HG03025 (cell line): Measurements from ENCODE around the gene PRMT5.
"Not testable (repeated sequence)": the region's sequence is repeated elsewhere in the genome, so short reads cannot be mapped to it uniquely, and the experiment has no call there.

Experiments used
- ATAC-seq: cut with Tn5 transposase; IDR thresholded peaks from one replicate; pipeline ENCODE4 v1.9.1; 2021; ENCODE audit warnings: mild to moderate bottlenecking, moderate library complexity; ENCODE audit not compliant: unreplicated experiment, low FRiP score

The PRMT5 gene

DNA sequence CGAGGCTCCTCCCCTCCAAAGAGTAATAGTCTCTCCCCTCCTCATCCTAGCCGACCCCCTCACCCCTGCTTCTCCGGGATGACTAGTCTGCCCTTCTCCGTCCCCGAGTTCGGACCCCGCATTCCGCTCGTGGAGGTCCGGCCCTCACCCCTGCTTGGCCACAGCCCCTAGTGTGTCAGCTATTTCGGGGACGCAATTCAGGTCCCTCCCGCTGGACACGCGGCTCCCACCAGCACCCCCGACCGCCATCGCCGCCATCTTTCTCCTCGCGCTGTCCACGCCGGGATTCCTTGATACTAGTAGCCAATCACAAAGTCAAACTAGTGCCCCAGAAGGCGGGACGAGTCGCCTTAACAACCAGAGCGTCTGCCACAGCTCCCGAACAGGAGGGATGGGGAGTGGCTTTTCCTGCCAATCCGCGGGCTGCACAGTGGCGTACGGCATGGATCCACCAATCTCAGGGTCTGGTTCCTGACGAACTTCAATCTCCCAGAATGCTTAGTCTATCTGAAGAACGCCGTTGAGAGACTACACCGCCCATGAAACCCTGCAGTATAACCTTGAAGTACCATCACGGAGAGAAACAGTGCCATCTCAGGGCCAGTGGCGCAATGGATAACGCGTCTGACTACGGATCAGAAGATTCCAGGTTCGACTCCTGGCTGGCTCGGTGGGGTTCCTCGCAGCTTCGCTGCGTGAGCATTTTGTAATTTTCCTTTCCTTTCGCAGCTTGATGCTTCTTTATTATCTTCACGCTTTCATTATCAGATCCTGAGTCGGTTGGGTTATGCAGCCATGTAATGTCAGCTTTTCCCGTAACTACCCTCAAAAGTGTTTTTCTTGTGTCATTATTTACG is at the start of gene PRMT5:
TSS of gene PRMT5 (minus strand) at position 273 of the 857 bp plus-strand sequence. CDS start at position 258, 15 bp downstream.
- ATAC-seq: peak; percentile 93

DNA sequence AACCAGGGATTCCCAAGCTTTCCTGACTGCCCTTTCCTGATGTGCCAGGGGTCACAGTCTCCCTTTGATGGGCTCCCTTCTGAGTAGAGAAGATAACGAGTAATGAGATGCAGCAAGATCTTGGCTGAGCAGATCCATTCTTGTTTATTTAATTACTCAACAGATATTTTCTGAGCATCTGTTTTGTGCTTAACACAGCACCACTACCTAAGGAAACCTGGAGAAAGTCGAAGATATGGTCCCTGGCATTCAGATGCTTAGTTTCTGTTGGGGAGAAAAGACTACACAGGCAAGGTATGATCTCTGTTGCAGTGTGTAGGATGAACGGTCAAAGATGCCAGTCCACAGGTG is 49.3 kb upstream of the PRMT5 start:
- no peak for ATAC-seq

DNA sequence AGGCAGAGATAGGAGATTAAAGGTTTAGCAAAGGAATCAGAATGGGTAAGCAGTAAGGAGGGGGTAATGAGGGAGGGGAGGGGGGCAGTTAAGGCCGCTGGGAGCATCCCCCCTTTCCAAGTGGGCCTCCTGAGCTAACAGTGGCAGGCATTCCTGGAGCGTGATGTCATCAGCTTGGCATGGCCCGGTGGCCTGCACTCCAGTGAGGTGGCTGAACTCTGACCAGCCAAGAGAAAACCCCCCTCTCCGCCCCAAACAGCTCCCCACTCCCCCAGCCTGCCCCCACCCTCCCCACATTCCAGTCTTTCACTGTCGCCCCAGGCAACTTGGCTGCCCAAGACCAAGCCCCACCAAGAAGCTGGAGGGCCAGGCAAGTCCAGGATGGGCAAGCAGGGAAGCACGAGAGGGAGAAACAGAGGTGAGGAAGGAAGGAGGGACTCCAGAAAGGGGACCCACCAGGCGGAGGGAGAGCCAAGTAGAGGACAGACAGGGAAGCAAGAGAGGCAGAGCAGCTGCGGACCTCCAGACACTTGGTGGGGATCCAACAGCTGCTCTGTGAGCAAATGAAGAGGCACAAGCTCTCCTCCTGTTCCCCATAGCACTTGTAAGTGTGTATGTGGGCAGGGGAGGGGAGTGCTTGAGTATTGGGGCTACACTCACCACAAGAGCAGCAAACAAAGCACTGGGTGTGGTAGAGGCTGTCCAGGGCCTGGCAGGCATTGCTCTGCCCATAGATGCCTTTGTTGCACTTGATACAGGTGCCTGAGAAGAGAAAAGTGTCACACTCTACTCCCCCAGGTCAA is 48.7 kb upstream of the PRMT5 start:
- ATAC-seq: no peak

DNA sequence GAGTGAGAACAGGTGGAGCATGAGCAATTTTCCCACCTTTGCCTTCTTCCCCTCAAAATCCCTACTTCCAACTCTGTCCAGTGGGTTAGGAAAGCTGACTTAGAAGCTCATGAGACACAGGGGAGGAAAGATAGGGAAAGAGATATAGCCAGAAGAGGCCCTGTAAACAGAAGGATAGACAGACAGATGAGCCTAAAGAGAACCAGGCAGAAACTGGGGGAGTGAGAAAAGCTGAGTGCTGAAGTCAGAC is 48.2 kb upstream of the PRMT5 start:
- no peak for ATAC-seq

DNA sequence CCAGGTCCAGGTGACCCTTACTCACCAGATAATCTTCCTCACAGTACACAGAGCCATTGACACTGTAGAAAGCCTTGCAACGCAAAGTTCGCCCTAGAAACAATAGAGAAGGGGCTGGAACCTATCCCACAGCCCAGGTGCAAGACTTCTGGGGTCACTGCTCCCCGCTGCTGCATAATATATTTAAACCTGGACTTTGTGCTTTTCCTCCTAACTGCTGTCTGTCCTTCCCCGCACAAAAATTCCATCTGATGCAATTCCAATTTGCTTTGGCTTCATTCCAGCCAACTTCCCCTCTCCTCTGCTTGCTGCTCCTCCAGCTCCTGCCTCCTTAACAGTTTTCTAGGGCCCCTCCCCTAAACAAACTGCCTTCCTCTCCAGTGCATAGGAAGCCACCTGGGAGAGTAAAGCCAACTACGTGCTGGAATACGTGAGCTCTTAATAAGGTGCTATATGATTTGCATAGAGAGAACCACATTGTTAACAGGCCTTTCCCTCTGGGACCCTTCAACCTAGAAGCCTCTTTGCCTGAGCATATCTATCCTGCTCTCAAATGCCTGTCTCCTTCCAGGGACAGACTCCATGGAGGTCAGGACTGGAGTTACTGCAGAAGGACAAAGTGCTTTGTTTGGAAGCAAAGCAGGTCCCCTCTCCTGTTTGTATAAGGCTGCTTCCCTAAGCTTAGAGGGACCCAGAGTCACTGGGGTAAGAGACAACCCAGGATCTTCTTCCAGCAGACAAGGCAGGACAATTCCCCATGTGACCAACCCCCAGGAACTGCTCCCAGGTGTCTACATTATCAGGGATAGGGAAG is 47.7 kb upstream of the PRMT5 start:
- no peak for ATAC-seq

DNA sequence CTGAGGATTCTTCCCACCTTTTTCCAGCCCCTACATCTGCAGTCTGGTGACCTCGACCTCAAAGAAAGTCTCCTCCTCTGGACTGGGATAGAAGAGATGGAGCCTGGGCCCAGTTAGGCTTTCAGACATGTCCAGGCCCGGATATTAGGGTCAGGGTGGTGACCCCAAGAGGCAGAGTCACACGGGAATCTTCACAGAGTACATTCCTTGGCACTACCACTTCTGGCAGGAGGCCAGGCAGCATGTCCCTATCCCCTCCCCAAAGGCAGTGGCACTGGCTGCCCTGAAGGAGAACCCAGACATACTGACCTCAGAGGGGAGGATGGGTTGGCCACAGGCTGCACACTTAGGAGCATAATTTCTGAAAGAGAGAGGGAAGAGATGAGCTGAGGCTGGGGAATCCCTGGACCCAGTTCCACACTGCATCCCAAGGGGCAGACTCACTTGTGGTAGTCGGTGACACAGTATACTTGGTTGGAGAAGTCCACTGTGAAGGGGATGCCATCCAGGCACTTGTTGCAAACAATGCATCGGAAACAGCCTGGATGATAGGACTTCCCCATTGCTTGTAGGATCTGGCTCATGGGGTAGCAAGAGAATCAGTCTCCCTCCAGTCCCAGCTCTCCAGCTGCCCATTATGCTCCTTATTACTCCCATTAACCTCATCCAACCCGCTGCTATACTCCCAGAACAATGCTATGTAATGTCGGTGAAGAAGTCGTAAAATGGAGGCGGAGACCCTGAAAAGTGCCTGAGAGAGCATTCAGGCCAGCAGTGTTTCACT is 45.5 kb upstream of the PRMT5 start:
- ATAC-seq: no peak

DNA sequence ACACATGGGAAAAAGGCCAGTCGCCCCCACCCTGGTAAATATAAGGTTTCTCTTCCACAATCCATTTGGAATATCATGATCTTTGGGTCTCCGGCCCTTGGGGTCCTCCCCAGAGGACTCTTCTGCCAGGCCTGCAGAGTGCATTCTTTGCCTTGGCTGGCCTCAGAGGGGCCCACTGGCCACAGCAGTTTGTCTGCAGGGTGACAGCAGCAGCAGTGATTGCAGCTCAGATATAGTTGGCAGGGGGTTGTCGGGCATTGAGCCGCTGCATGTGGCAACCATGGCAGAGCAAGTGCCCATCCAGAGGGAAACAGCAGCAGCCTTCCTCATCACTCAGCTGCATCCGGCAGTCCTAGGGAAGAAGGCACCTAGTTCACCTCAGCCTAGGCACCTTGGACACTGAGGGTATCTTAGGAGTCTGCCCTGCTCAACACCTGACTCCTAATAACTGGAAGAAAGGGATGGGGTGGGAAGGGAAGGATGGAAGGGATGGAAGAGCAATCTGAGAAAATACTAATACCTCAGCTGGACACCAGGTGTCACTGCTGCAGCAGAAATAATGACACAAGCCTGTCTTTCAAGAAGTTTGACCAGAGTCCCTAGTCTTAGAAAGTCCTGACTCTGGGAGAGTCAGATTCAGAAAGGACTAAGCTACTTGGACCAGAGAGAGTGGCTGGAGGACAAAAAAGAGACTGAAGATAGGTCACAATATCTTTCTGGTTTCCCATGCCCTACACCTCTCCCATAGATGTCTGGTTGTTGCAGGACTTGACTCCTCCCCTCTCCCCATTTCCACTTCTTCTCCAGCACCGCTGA is 44.2 kb upstream of the PRMT5 start:
- no peak for ATAC-seq

DNA sequence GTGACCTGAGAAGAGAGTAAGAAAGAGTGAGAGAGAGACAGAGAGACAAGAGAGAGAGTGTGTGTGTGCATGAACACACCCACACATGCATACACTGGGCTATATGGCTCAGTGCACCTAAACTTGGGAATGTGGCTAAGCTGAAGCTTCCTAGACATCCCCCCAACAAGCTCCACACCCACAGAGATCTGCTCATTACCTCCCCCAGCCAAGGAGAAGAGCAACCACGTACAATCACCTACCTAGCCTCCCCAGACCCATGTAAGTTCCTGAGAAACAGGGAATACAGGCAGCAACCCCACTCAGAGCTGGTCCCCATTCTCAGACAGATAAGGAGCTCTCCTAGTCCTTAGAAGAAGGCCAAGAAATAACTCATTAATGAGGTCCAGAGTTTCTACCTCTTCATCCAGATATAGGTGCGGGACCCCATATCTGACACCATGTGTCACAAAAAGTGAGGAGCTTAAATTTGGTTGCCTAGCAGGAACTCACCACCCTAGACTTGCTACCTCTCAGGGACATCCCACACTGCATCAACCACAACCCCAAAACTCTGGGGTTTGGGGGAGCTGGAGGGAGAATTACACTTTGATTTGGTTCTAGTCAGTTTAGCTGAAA is 43.2 kb upstream of the PRMT5 start:
- no peak for ATAC-seq

DNA sequence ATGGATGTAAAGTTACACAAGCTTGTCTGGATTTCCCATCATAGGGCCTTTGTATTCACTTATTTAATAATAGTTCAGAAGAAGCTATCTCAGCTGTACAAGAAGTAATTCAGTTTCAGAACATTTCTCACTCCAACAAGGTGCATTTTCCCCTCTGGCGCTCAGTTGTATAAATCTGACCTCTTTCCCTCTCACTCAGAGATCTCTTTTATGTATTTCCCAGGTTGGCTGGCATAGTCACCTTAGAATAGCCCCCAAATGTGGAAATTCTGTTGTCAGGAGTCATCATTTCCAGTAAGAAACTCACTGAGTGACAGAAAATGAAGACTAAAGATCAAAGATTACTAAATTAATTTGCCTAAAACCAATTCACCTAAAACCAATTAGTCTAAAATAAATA is 42.0 kb upstream of the PRMT5 start:
- no peak for ATAC-seq

DNA sequence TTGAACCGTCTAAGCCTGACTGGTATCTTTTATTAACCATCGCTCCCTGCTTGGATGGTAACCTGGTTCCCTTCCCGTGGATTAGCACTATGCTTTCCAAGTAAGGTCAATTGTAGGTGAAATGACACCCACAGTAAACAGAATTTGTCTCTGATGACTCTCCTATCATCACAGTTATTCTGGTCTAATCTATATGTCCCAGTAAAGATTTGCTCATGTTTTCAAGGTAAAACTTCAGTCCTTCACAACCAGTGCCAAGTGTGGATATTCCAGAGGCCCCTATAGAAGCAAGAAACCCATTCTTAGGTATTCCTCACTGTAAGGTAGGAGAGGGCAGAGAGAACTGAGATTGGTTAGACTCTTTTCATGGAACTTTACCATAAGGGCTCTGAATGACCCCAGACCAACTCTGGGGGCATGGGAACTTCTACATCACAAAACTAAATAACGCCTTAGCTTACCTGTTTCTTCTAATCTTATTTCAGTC is 37.6 kb upstream of the PRMT5 start:
- no peak for ATAC-seq

DNA sequence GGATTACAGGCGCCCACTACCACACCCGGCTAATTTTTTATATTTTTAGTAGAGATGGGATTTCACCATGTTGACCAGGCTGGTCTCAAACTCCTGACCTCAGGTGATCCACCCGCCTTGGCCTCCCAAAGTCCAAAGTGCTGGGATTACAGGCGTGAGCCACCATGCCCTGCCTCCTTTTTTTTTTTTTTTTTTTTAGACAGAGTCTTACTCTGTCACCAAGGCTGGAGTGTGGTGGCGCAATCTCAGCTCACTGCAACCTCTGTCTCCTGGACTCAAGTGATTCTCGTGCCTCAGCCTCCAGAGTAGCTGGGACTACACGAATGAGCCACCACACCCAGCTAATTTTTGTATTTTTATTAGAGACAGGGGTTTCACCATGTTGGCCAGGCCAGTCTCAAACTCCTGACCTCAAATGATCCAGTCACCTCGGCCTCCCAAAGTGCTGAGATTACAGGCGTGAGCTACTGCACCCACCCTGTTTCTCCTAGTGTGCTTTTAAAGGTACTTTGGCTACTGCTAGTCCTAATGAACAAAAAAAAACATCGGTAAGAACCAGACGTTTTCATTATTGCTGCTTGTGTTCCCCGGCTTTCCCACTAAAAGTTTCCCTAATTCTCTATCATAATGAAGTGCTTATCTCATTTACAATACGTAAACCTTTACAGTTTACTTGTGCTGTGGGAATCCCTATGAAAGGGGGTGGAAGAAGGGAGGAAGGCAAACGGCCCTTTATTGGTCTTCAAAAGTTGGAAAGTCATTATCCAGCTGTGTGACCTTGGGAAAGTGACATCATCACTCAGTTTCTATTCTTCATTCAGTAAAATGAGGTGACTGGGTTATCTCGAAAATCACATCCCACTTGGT is 37.0 kb upstream of the PRMT5 start:
- not testable (repeated sequence) for ATAC-seq

DNA sequence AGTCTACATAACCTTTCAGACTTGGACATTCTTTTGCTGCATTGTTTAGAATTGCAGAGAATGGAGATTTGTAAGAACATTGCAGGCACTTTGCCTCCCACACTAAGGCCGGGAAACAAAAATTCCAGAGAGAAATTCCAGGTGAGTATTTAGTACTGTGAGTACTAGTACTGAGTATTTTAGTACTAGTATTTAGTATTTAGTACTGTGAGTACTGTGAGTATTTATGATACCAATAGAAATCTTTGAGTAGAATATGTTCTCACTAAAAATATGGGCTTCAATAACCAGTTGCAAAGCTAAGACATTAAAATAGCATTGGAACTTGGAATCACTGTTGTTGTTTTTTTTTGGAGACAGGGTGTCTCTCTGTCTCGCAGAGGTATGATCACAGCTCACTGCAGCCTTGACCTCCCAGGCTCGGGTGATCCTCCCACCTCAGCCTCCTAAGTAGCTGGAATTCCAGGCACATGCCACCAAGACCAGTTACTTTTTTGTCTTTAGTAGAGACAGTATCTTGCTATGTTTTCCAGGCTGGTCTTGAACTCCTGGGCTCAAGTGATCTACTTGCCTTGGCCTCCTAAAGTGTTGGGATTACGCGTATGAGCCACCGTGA is 33.0 kb upstream of the PRMT5 start:
- no peak for ATAC-seq

DNA sequence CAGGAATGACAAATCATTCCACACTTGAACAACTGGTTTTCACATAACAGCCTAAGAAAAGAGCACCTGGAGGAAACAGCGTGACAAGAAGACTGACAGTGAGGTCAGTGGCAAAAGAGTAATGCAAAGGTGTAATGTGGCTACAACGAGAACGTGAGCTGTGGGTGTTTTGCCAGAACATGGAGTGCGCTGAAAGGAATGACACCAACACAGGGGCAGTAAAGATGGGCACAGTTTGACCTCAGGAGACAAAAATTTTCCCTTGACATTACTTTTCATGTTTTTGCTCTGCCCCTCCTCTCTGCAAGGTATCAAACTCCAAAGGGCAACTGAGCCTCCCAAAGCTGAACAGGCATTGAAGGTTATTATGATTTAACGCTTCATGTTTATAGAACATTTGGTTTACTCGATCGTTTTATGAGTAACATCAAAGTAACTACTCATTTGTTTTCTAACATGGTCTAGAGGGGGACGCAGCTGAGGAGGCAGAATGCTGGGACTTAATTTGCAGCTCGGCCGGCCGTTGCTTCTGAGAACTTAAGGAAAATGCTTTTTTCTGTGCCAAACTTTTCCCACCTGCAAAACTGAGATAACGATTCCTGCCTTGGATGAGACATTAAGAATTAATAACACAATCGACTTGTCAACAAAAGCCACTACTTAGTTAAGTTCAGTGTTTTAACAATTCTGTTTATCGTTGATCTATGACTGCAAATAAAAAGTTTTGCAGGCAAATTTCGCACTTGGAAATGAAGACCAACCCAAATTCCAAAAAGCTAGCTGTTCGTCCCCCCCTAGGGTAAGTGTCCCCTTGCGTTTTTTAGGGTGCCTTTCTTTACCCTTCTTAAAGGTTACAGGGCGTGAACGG is 26.8 kb upstream of the PRMT5 start:
- no peak for ATAC-seq

DNA sequence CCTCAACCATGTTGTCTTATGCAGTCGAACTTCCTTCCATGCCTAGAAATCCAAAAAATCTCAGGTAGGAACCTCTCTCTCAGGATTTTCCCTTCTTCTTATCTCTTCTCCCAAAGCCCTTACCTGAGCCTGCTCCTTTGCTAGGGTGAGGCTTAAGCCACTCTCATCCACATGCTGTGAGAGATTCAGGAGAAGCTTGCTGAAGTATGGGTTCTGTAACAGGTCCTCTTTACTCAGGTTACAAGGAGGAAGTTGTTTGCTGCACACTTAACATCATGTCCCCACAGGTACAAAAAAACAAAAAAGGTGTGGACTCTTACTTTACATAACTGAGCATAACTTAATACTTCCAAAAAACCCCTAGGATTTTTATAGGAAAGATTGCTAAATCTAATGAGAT is 23.2 kb upstream of the PRMT5 start:
- no peak for ATAC-seq

DNA sequence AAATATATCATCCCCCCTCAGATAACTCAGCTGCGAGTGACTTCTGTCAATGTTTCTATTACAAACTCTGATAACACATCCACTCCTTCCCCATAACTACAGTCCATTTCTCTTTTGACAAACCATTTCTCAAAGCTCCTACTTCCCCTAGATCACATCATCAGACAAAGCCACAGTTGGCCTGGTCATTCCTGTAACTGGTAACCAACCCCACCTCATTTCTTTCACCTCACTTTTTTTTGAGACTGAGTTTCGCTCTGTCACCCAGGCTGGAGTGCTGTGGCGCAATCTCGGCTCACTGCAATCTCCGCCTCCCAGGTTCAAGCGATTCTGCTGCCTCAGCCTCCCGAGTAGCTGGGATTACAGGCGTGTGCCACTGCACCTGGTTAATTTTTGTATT is 22.6 kb upstream of the PRMT5 start:
- not testable (repeated sequence) for ATAC-seq

DNA sequence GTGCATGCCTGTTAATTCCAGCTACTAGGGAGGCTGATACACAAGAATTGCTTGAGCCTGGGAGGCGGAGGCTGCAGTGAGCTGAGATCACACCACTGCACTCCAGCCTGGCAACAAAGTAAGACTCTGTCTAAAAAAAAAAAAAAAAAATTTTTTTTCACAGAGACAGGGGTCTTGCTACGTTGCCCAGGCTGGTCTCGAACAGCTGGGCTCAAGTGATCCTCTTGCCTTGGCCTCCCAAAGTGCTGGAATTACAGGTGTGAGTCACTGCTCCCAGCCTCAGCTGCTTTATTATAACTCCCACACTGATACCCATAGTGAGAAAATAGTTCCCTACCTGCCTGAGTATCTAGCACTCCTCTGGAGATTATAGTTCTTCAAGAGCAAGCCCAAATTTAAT is 16.5 kb upstream of the PRMT5 start:
- no peak for ATAC-seq

DNA sequence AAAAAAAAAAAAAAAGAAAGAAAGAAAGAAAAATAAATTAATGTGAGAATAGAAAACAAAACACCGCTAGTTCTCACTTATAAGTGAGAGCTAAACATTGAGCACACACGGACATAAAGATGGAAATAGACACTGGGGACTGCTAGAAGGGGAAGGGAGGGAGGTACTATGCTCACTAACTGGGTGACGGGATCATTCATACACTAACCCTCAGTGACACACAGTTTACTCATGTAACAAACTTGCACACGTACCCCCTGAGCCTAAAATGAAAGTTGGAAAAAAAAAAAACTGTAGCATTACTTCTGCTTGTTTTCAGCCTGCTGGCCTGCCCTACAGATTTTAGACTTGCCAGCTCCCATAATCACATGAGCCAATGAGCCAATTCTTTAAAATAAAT is 10.5 kb upstream of the PRMT5 start:
- ATAC-seq: no peak
